Measurements from ENCODE around the gene SBF2.

- TF ChIP-seq POLR2A (IDR thresholded peaks at IDR 0.05), result no peak
- no peak for TF ChIP-seq CTCF (IDR thresholded peaks at IDR 0.05)
These were observed 19.3 kb downstream of the SBF2 start for GRCh38 chr11:10274726-10275125.

Data from esophagus squamous epithelium (tissue), 4 donors.